Peyer's patch (tissue), 4 donors: ENCODE measurements around the gene SUN2. TPM values are rescaled to one million over a fixed set of nuclear protein-coding genes. Genes with fewer than 3 reads are reported as not detected.

ENCODE experiments used
- DNase-seq, 3 donors: peaks; one replicate each; pipeline ENCODE4 v3.0.0-alpha.2; 2017 to 2019
- H3K27ac ChIP-seq, 4 donors: fragments of 200-600 bp; sonication (generic); one replicate each; pipeline ENCODE4 v1.5.1; 2016 to 2019
- H3K27me3 ChIP-seq, 2 donors: fragments of 200-600 bp; sonication (generic); one replicate each; pipeline ENCODE4 v1.5.1; 2019
- H3K36me3 ChIP-seq, 3 donors: fragments of 200-600 bp; sonication (generic); one replicate each; pipeline ENCODE4 v1.5.1; 2016 to 2019
- H3K4me1 ChIP-seq, 4 donors: fragments of 200-600 bp; sonication (generic); one replicate each; pipeline ENCODE4 v1.5.1; 2016 to 2019
- H3K4me3 ChIP-seq, 4 donors: fragments of 200-600 bp; sonication (generic); 1 replicate in 3 of 4; 2 replicates in 1 of 4; pipeline ENCODE4 v1.5.1; 2016 to 2019; ENCODE audit warnings: mild to moderate bottlenecking in 1 of 4
- H3K9me3 ChIP-seq, 4 donors: fragments of 200-600 bp; sonication (generic); one replicate each; pipeline ENCODE4 v1.5.1; 2016 to 2019; ENCODE audit warnings: mild to moderate bottlenecking in 1 of 4
- CTCF ChIP-seq, 6 experiments: fragments of 450-650 bp in 4 of 6; fragments of 200-600 bp in 2 of 6; sonication (generic) in 1 of 6; IDR thresholded peaks; one replicate each; pipeline ENCODE4 v1.5.1; 2017 to 2019; ENCODE audit warnings: antibody characterized with exemption in 6 of 6, mild to moderate bottlenecking in 3 of 6, moderate library complexity in 1 of 6
- POLR2A ChIP-seq, 2 donors: fragments of 450-650 bp; IDR thresholded peaks; one replicate each; pipeline ENCODE4 v1.5.1; 2017; ENCODE audit warnings: antibody characterized with exemption in 2 of 2, mild to moderate bottlenecking in 2 of 2, moderate library complexity in 2 of 2
- total RNA-seq, 4 donors: library from RNA; depleted of rRNA; stranded (reverse); fragments of >200 nt; gene quantifications; one replicate each; pipeline ENCODE4 v1.1.0, GENCODE V29; 2016

Gene SUN2
- total RNA-seq, 4 donors from 2014 or later: 171 to 291 (median 248) TPM

GRCh38 chr22:38761202-38762162 lies 5.7 kb upstream of the SUN2 start:
- Histone ChIP-seq H3K4me1 (peaks cover 0 to 18% (median 6%) of the 10 kb centered on the region in 4 donors), H3K36me3 (no peaks in the 10 kb centered on the region), H3K4me3 (no peak overlapping the region), H3K27ac (peak overlapping the region in 1 of 4 donors; percentile 38), H3K9me3 (no peaks in the 10 kb centered on the region), H3K27me3 (no peaks in the 10 kb centered on the region)
- peak in 2 of 3 donors; percentile 58 to 76 for DNase-seq
- no peak for TF ChIP-seq POLR2A (IDR thresholded peaks at IDR 0.05)
- TF ChIP-seq CTCF (IDR thresholded peaks at IDR 0.05): no peak

DNA sequence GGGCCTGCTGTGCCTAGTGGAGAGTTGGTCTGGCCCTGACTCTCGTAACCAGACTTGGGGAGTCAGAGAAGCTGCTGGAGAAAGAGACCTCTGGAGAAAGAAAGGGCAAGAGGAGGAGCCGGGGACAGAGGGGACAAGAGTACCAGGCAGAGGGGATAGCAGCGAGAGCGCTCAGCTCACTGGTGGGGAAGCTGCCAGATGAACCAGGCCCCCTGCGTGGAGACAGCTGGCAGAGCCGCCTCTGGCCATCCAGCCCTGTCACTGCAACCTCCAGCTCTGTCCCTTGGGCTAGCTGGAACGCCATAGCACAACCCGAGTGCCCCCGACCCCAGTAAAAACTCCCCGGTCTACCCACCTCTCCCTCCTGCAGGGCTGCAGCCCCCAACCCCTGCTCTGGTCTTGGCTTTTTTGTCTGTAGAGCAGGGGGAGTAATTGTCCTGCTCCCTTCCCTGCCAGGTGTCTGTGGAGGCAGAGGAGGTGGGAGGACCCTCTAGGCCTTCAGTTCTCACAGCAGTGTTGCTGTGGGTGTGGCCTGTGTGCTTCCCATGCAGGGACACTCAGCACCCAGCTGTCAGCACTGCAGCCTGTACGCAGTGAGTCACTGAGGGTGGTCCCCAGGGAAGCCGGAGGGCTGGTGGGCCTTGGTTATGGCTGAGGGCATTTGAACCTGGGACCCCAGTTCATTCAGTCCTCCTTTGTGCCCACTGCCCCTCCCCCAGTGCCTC lies 4.8 kb upstream of the SUN2 start:
- H3K4me1 ChIP-seq: peaks cover 0 to 18% (median 7%) of the 10 kb centered on the region in 4 donors
- H3K4me3 ChIP-seq: no peak overlapping the region
- no peak for DNase-seq
- H3K27ac ChIP-seq: peak overlapping the region in 1 of 4 donors; percentile 38
- no peaks in the 10 kb centered on the region for H3K36me3 ChIP-seq
- H3K27me3 ChIP-seq: no peaks in the 10 kb centered on the region
- H3K9me3 ChIP-seq: no peaks in the 10 kb centered on the region
- TF ChIP-seq CTCF (IDR thresholded peaks at IDR 0.05) (no peak), POLR2A (IDR thresholded peaks at IDR 0.05) (no peak)

GRCh38 chr22:38759005-38759404 lies 3.2 kb upstream of the SUN2 start:
- no peak overlapping the region for H3K4me3 ChIP-seq
- H3K27me3 ChIP-seq: no peaks in the 10 kb centered on the region
- no peak for TF ChIP-seq CTCF (IDR thresholded peaks at IDR 0.05)
- no peak for TF ChIP-seq POLR2A (IDR thresholded peaks at IDR 0.05)
- no peak for DNase-seq
- H3K27ac ChIP-seq: no peak overlapping the region
- peaks cover 0 to 22% (median 7%) of the 10 kb centered on the region in 4 donors for H3K4me1 ChIP-seq
- no peaks in the 10 kb centered on the region for H3K9me3 ChIP-seq
- no peaks in the 10 kb centered on the region for H3K36me3 ChIP-seq

DNA sequence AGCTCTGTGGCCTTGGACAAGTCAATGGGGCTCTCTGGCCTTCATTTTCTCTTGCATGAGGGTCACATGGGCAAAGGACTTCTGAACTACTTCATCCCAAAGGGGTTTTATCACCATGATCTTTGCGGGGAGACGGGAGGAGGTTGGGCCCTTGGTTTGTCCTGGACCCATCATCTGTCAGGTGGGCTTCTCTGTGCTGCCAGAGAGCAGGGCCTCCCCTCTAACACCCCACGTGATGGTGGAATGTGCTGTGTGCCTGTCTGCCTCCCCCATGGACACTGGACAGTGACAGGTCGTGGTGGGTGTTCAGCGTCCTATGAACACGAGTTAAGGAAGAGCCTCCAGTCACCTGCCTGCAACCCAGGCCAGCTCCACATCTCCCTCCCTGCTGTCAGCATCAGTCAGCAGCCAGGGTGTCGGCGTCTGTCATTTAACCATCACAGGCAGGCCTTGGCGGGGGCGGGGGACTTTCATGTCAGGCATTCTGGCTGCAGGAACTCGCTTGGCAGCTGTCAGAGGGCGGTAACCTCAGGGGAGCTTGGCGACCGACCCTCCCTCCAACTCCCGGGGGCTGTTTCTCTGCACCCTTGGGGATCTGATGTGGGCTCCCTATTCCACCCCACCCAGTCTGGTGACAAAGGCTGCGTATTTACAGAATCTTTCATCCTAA lies 2.6 kb upstream of the SUN2 start:
- no peaks in the 10 kb centered on the region for H3K27me3 ChIP-seq
- no peak overlapping the region for H3K27ac ChIP-seq
- no peaks in the 10 kb centered on the region for H3K36me3 ChIP-seq
- H3K4me3 ChIP-seq: no peak overlapping the region
- DNase-seq: peak in 1 of 3 donors; percentile 61
- H3K9me3 ChIP-seq: no peaks in the 10 kb centered on the region
- TF ChIP-seq POLR2A (IDR thresholded peaks at IDR 0.05): no peak
- TF ChIP-seq CTCF (IDR thresholded peaks at IDR 0.05): no peak
- peaks cover 2 to 27% (median 9%) of the 10 kb centered on the region in 4 donors for H3K4me1 ChIP-seq

- Histone ChIP-seq H3K4me3 (no peak overlapping the region), H3K27me3 (no peaks in the 10 kb centered on the region), H3K4me1 (peaks cover 2 to 37% (median 14%) of the 10 kb centered on the region in 4 donors), H3K36me3 (peaks cover 0 to 4% (median 0%) of the 10 kb centered on the region in 3 donors), H3K27ac (peak overlapping the region in 3 of 4 donors; percentile 94 to 100 (median 99)), H3K9me3 (no peaks in the 10 kb centered on the region)
- DNase-seq: no peak
- TF ChIP-seq POLR2A (IDR thresholded peaks at IDR 0.05) (no peak), CTCF (IDR thresholded peaks at IDR 0.05) (no peak)
Observed at GRCh38 chr22:38757464-38757757, 1.6 kb upstream of the SUN2 start.
